Measurements from ENCODE around the gene FHDC1.

DNA sequence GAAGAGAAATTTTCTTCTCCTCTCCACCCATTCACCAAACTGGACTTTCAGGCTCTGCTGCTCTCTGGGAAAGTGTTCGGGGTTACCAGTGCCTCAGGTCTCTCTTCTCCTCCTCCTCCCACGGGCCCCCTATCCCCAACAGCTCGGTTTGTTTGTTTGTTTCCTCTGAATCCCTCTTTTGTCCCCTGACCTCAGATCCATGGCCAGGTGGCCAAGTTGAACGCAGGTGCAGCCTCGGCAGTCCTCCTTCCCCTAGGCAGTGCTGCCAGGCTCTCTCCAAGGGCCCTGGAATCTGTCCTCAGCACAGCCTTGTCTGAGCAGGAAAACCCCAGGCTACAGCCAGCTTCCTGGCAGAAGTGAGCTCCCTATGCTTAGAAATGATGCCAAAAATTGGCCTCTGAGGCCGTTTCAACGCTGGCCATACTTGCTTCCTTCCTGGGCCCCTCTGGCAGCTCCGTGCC lies 60.0 kb downstream of the FHDC1 start:
- TF ChIP-seq POLR2A (IDR thresholded peaks at IDR 0.05): no peak
- TF ChIP-seq, protein P1, sequence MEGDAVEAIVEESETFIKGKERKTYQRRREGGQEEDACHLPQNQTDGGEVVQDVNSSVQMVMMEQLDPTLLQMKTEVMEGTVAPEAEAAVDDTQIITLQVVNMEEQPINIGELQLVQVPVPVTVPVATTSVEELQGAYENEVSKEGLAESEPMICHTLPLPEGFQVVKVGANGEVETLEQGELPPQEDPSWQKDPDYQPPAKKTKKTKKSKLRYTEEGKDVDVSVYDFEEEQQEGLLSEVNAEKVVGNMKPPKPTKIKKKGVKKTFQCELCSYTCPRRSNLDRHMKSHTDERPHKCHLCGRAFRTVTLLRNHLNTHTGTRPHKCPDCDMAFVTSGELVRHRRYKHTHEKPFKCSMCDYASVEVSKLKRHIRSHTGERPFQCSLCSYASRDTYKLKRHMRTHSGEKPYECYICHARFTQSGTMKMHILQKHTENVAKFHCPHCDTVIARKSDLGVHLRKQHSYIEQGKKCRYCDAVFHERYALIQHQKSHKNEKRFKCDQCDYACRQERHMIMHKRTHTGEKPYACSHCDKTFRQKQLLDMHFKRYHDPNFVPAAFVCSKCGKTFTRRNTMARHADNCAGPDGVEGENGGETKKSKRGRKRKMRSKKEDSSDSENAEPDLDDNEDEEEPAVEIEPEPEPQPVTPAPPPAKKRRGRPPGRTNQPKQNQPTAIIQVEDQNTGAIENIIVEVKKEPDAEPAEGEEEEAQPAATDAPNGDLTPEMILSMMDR (IDR thresholded peaks at IDR 0.05): no peak

Data from Peyer's patch (tissue), 4 donors.